ENCODE measurements around the gene HARS1. TPM values are rescaled to one million over a fixed set of nuclear protein-coding genes. Genes with fewer than 3 reads are reported as not detected.
A peak's percentile ranks its signal among the peaks of the same experiment; 100 is the strongest.

HARS1 gene
- total and polyA plus RNA-seq, 2 of the 13 experiments (the other 11 are each of a cell fraction or from before 2014, with no cell fraction given), result 36.9 to 66.2 TPM

GRCh38 chr5:140710899-140711552 is 19.9 kb upstream of the HARS1 start (continued):
- peak; percentile 35; the same call in 1 of the 2 replicates for TF ChIP-seq ZNF280D (CRISPR knock-in tag; IDR thresholded peaks at IDR 0.05)
- no peak for TF ChIP-seq GTF2F1 (IDR thresholded peaks at IDR 0.05; ENCODE audit: low read length)
- peak; percentile 70; the same call in 1 of the 2 replicates for TF ChIP-seq ZKSCAN8 (CRISPR knock-in tag; IDR thresholded peaks at IDR 0.05; ENCODE audit: borderline replicate concordance)
- no peak for TF ChIP-seq NFAT5 (CRISPR knock-in tag; IDR thresholded peaks at IDR 0.05)
- TF ChIP-seq RXRA (CRISPR knock-in tag; IDR thresholded peaks at IDR 0.05), result peak; percentile 51; the same call in 1 of the 2 replicates
- TF ChIP-seq ZNF781 (CRISPR knock-in tag; IDR thresholded peaks at IDR 0.05; ENCODE audit: borderline replicate concordance, not compliant biosample characterization), result no peak
- TF ChIP-seq ZIK1 (CRISPR knock-in tag; IDR thresholded peaks at IDR 0.05; ENCODE audit: borderline replicate concordance, low read depth), result no peak
- TF ChIP-seq PHB2 (IDR thresholded peaks at IDR 0.05; ENCODE audit: partially characterized antibody), result no peak
- peak; percentile 50; the same call in 1 of the 2 replicates for TF ChIP-seq KLF11 (CRISPR knock-in tag; IDR thresholded peaks at IDR 0.05)
- no peak for TF ChIP-seq SNAPC4 (CRISPR knock-in tag; IDR thresholded peaks at IDR 0.05)
- no peak for TF ChIP-seq GABPA (IDR thresholded peaks at IDR 0.05; ENCODE audit: low read depth, low read length)
- TF ChIP-seq GABPA (CRISPR knock-in tag; IDR thresholded peaks at IDR 0.05; ENCODE audit: low read depth), result no peak; the same call in none of the 2 replicates
- TF ChIP-seq XBP1 (CRISPR knock-in tag; IDR thresholded peaks at IDR 0.05), result peak; percentile 82; the same call in 1 of the 2 replicates
- TF ChIP-seq KDM3A (CRISPR knock-in tag; IDR thresholded peaks at IDR 0.05; ENCODE audit: low read depth), result peak; percentile 63; the same call in 1 of the 2 replicates
- TF ChIP-seq MTA3 (CRISPR knock-in tag; IDR thresholded peaks at IDR 0.05), result no peak
- peak; percentile 70 for TF ChIP-seq ASH2L (IDR thresholded peaks at IDR 0.05; ENCODE audit: insufficient read length, low read depth, low read length)
- peak; percentile 60; the same call in 1 of the 2 replicates for TF ChIP-seq ZFP36L1 (CRISPR knock-in tag; IDR thresholded peaks at IDR 0.05)
